NCI-H82 treated with DMSO at 0.1 percent for 48 hours (cell line): ENCODE results near the gene FKTN.

ENCODE experiments used
- DNase-seq: peaks from one replicate; lab custom pipeline; 2025; ENCODE audit not compliant: unreplicated experiment; lab: John Stamatoyannopoulos, UW

FKTN gene

DNA sequence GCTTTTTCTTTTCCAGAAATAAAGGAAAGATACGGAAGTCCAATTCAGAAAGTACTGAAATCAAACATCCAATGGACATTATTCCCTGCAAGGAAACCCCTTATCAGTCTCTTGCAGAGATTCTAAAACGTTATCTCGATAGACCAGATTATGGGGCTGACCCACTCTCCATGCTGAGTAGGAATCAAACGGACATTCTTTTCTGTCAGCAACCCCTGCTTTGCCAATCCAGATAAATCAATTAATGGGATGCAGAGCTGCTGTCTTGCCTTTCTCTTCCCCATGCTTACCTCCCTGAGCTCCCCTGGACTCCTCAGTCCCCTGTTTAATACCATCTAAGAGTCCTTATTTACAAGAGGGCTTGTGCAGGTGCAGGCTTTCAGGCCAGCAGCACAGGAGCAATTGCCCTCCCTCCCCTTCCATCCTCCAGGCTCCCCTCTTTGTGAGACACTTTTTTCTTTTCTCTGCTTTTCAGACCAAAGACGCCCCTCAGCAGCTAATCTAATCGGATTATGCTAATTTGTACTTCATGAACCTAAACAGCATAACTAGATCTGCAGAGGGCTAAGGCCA lies 118.5 kb downstream of the FKTN start:
- DNase-seq = peak; percentile 87

DNA sequence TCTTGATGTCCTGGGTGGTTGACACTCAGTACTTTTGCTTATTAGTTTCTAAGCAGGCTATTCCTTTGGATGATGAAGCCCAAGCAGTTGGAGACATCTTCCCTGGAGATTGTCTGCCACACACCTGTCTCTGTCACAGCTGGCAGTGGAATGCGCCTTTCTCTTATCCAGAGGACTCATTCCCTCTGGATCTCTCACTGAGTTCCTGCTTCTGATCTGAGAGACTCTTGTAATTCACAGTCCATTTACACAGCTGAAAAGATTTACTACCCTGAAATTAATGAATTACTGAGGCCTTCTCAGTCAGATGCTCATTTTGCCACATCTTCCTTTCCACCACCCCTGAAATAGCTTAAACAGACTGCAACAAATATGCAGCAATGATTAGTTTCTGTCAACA lies 120.2 kb downstream of the FKTN start:
- no peak for DNase-seq

DNA sequence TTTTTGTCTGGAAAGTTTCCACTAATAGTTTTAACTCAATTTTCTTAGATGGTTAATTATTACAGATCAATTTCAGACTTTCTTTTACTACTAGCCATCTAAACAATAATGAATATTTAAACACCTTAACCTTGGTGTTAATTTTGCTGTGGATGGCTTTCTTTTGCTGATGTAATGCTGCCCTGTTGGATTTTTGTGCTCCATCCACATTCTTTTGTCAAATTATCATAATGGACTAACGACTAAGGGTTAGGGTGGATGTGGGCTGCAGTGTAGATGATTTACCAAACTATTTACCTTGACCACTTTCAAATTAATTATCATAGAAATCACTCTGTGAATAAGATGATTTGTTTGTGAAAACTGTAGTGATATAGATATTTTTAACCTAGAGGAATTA lies 120.8 kb downstream of the FKTN start:
- DNase-seq = no peak

- no peak for DNase-seq
These were observed 121.5 kb downstream of the FKTN start for GRCh38 chr9:105679257-105680022.

DNA sequence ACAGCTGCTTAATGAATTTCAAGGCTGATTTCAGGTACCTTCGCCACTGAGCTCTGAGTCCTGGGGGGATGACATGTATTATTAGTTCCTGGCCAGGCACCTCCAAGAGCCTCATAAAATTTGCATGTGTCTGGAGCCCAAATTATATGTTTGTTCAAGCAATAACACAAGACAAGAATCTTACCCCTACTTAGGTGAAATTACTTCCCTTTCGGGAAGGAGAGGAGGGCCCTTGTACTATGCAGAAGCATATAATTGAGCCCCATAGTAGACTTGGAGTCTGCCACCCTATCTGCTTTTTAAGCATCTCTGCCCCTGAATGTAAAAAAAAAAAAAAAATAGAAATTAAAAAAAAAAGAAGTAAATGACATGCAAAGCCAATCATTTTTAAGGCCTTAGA lies 123.4 kb downstream of the FKTN start:
- DNase-seq = no peak

- DNase-seq = no peak
These were observed 123.8 kb downstream of the FKTN start for GRCh38 chr9:105681724-105682123.

- peak; percentile 42 for DNase-seq
These were observed 125.9 kb downstream of the FKTN start for GRCh38 chr9:105683688-105684275.

GRCh38 chr9:105686936-105687335 lies 129.0 kb downstream of the FKTN start:
- no peak for DNase-seq
